ENCODE measurements around the gene CCDC188. TPM values are rescaled to one million over a fixed set of nuclear protein-coding genes. Genes with fewer than 3 reads are reported as not detected.

Gene CCDC188
- total RNA-seq, 1 donor from 2014 or later: 0.10 TPM

DNA sequence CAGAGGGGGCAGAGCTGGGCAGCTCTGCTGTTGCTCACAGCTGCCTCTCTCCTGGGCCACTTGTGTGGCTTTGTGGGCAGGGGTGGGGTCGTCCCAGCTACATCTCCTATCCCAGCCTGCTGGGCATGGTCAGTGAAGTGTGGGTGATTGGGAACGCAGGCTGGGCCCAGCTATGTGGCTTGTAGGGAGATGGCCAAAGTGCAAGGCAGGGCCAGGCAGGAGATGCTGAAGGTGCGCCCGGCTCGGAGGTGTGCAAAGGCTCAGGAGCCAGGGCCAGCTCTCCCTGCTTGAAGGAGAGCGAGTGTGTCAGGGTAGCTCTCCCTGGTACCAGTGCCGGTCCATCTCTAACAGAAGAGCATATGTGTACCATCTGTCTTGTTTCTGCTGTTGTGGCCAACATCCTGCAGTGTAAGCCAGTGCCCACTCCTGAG, 43.4 kb downstream of the CCDC188 start:
- DNase-seq (ENCODE audit: low read depth): no peak

GRCh38 chr22:20106849-20107237, 44.0 kb downstream of the CCDC188 start:
- DNase-seq (ENCODE audit: low read depth): no peak

- DNase-seq (ENCODE audit: low read depth): no peak
Measured at GRCh38 chr22:20106205-20106848, 44.5 kb downstream of the CCDC188 start.

GRCh38 chr22:20105456-20106204, 45.2 kb downstream of the CCDC188 start:
- no peak for DNase-seq (ENCODE audit: low read depth)

DNA sequence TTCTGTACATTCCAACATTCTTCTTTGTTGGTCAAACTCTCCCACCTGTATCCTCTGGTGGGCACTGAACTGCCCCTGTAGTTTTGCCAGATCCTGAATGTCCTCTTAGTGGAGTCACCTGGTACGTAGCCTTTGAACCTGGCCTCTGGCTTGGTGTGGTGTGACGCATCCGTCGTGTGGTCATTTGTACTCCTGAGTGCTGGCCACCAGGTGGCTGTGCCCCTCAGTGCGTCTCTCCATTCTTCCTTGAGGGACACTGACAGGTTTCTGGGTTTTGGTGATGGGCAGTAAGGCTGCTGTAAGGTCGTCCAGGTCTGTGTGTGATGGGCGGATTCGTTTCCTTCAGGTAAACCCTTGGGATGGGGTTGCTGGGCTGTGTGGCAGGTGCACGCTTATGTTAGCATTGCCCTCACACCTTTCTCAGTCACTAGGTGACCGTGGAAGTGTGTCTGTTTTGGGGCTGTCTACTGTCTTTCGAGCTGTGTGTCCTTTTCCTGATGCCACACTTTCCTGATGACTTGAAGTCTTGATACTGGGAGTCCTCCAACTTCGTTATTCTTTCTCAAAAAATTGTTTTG, 48.6 kb downstream of the CCDC188 start:
- DNase-seq (ENCODE audit: low read depth): no peak

GRCh38 chr22:20101638-20102037, 49.2 kb downstream of the CCDC188 start:
- no peak for DNase-seq (ENCODE audit: low read depth)

- no peak for DNase-seq (ENCODE audit: low read depth)
Measured at GRCh38 chr22:20099099-20099711, 51.6 kb downstream of the CCDC188 start.

Other genes with a start within 250 kb of the CCDC188 start
- gene COMT, start 209.3 kb downstream of the CCDC188 start, total RNA-seq: 246 and 480 TPM in 2 replicates
- 15.0 and 22.6 TPM in 2 replicates for gene TXNRD2, start 209.2 kb downstream of the CCDC188 start, total RNA-seq
- 31.7 and 72.1 TPM in 2 replicates for gene ARVCF, start 134.2 kb downstream of the CCDC188 start, total RNA-seq
- 34.9 and 56.3 TPM in 2 replicates for gene TANGO2, start 129.9 kb downstream of the CCDC188 start, total RNA-seq
- 15.3 and 36.6 TPM in 2 replicates for gene DGCR8, start 70.8 kb downstream of the CCDC188 start, total RNA-seq
- 173 and 360 TPM in 2 replicates for gene RANBP1, start 35.0 kb downstream of the CCDC188 start, total RNA-seq
- 28.8 and 29.3 TPM in 2 replicates for gene TRMT2A, start 33.8 kb downstream of the CCDC188 start, total RNA-seq
- gene ZDHHC8, start 19.3 kb downstream of the CCDC188 start, total RNA-seq: 2.6 and 35.3 TPM in 2 replicates
- 1.2 and 2.0 TPM in 2 replicates for gene RTN4R, start 117.3 kb upstream of the CCDC188 start, total RNA-seq
- 28.1 and 39.8 TPM in 2 replicates for gene DGCR6L, start 169.0 kb upstream of the CCDC188 start, total RNA-seq
- 8.7 and 17.8 TPM in 2 replicates for gene ZNF74, start 243.1 kb upstream of the CCDC188 start, total RNA-seq